ENCODE data around the gene TREH. TPM values are rescaled to one million over a fixed set of nuclear protein-coding genes. Genes with fewer than 3 reads are reported as not detected.
A peak's percentile ranks its signal among the peaks of the same experiment; 100 is the strongest.

TREH gene
- total and polyA plus RNA-seq, 4 donors, result 2.5 to 7.2 TPM; not detected in 2

GRCh38 chr11:118627566-118627965 lies 51.9 kb downstream of the TREH start:
- DNase-seq (peak in 1 of 2 donors; percentile 40), ATAC-seq (ENCODE audit: low FRiP score) (no peak)
- Histone ChIP-seq H3K27me3 (ENCODE audit: control insufficient read depth in 1 of 2, insufficient read depth in 2 of 2, low read length in 1 of 2) (no peaks in the 10 kb centered on the region), H3K27ac (ENCODE audit: low read depth in 1 of 2, low read length in 2 of 2) (no peak overlapping the region), H3K4me1 (ENCODE audit: control insufficient read depth in 1 of 2, insufficient read depth in 2 of 2, low read length in 2 of 2) (no peaks in the 10 kb centered on the region), H3K36me3 (ENCODE audit: control insufficient read depth in 1 of 2, insufficient read depth in 2 of 2, low read length in 1 of 2) (peaks cover 2 to 3% of the 10 kb centered on the region in 2 donors), H3K9me3 (ENCODE audit: control insufficient read depth, low read length) (no peaks in the 10 kb centered on the region), H3K4me3 (ENCODE audit: low read length in 2 of 2) (no peak overlapping the region)
- intact Hi-C loops (cut with DNase I), result no loop called here
- 74 to 83% methylated on average over 10 of the region's 10 CpGs for WGBS, 2 donors

DNA sequence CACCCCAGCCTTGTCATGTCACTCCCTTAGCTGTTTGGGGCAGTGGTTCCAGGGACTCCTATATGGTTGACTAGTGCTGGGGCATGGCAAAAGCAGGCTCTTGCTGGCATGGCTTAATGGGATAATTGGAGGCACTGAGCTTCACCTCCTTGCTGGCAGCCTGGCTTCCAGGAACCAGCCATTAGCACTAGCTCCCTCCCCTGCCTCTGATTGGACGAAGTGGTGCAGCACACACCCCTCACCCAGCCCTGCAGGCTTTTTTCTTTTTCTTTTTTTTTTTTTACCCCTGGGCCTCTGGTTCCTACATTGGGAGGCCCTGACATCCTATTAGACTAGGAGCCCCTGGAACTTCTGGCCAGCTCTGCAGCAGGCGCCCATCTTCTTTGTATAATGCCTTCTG lies 53.5 kb downstream of the TREH start:
- no peaks in the 10 kb centered on the region for H3K4me1 ChIP-seq (ENCODE audit: control insufficient read depth in 1 of 2, insufficient read depth in 2 of 2, low read length in 2 of 2)
- no peak overlapping the region for H3K27ac ChIP-seq (ENCODE audit: low read depth in 1 of 2, low read length in 2 of 2)
- no peaks in the 10 kb centered on the region for H3K9me3 ChIP-seq (ENCODE audit: control insufficient read depth, low read length)
- no peaks in the 10 kb centered on the region for H3K27me3 ChIP-seq (ENCODE audit: control insufficient read depth in 1 of 2, insufficient read depth in 2 of 2, low read length in 1 of 2)
- H3K36me3 ChIP-seq (ENCODE audit: control insufficient read depth in 1 of 2, insufficient read depth in 2 of 2, low read length in 1 of 2), result peaks cover 0 to 2% of the 10 kb centered on the region in 2 donors
- ATAC-seq (ENCODE audit: low FRiP score), result no peak
- intact Hi-C loops (cut with DNase I), result no loop called here
- no peak overlapping the region for H3K4me3 ChIP-seq (ENCODE audit: low read length in 2 of 2)
- WGBS, 2 donors, result 69 to 77% methylated on average over 2 of the region's 2 CpGs
- DNase-seq, result peak; percentile 26 to 38

DNA sequence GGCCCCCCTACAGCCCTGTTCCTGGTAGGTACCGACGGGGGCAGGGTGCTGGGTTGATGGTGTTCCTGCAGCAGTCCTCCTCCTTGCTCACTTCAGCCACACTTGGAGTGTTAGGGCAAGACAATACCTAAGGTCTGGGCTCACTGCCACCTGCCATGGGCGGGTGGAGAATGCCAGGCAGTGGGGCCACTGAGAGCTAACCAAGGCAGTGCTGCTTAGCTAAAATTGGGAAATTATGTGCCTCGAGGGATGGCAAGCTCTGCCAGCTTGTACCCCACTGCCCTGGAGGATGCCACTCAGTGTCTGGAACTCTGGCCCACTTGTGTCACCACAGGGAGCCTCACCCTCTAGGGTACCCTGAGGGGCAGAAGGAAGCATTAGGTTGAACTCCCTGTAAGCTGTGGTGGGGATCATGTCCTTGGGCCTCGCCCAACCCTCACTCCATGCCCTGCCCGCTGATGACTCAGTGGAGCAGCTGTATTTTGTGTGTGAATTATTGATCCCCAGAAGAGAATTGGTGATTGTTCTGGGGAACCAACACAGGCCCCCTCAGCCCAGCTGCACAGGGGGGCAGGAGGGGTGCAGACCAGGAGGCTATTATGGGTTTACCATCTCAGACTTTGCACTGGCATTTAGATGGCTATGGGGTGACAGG lies 54.3 kb downstream of the TREH start:
- Histone ChIP-seq H3K4me1 (ENCODE audit: control insufficient read depth in 1 of 2, insufficient read depth in 2 of 2, low read length in 2 of 2) (peaks cover 0 to 4% of the 10 kb centered on the region in 2 donors), H3K27ac (ENCODE audit: low read depth in 1 of 2, low read length in 2 of 2) (no peak overlapping the region), H3K9me3 (ENCODE audit: control insufficient read depth, low read length) (no peaks in the 10 kb centered on the region), H3K36me3 (ENCODE audit: control insufficient read depth in 1 of 2, insufficient read depth in 2 of 2, low read length in 1 of 2) (no peaks in the 10 kb centered on the region), H3K4me3 (ENCODE audit: low read length in 2 of 2) (no peak overlapping the region), H3K27me3 (ENCODE audit: control insufficient read depth in 1 of 2, insufficient read depth in 2 of 2, low read length in 1 of 2) (no peaks in the 10 kb centered on the region)
- intact Hi-C loops (cut with DNase I), result no loop called here
- 27 to 36% methylated on average over 6 of the region's 6 CpGs for WGBS, 2 donors
- DNase-seq (peak; percentile 42 to 53), ATAC-seq (ENCODE audit: low FRiP score) (no peak)

GRCh38 chr11:118623269-118623655 lies 56.2 kb downstream of the TREH start:
- H3K27ac ChIP-seq (ENCODE audit: low read depth in 1 of 2, low read length in 2 of 2), result peak overlapping the region; percentile 1 to 74
- H3K27me3 ChIP-seq (ENCODE audit: control insufficient read depth in 1 of 2, insufficient read depth in 2 of 2, low read length in 1 of 2), result no peaks in the 10 kb centered on the region
- intact Hi-C loops (cut with DNase I), result no loop called here
- 2 to 7% methylated on average over 4 of the region's 4 CpGs for WGBS, 2 donors
- peak; percentile 63 to 79 for DNase-seq
- no peaks in the 10 kb centered on the region for H3K36me3 ChIP-seq (ENCODE audit: control insufficient read depth in 1 of 2, insufficient read depth in 2 of 2, low read length in 1 of 2)
- H3K4me3 ChIP-seq (ENCODE audit: low read length in 2 of 2), result no peak overlapping the region
- no peak for ATAC-seq (ENCODE audit: low FRiP score)
- no peaks in the 10 kb centered on the region for H3K9me3 ChIP-seq (ENCODE audit: control insufficient read depth, low read length)
- peaks cover 0 to 4% of the 10 kb centered on the region in 2 donors for H3K4me1 ChIP-seq (ENCODE audit: control insufficient read depth in 1 of 2, insufficient read depth in 2 of 2, low read length in 2 of 2)

GRCh38 chr11:118622376-118623268 lies 56.8 kb downstream of the TREH start:
- 5 to 6% methylated on average over 9 of the region's 9 CpGs for WGBS, 2 donors
- peak overlapping the region in 1 of 2 donors; percentile 58 for H3K4me3 ChIP-seq (ENCODE audit: low read length in 2 of 2)
- H3K36me3 ChIP-seq (ENCODE audit: control insufficient read depth in 1 of 2, insufficient read depth in 2 of 2, low read length in 1 of 2), result no peaks in the 10 kb centered on the region
- intact Hi-C loops (cut with DNase I), result no loop called here
- no peaks in the 10 kb centered on the region for H3K9me3 ChIP-seq (ENCODE audit: control insufficient read depth, low read length)
- peak; percentile 55 for ATAC-seq (ENCODE audit: low FRiP score)
- DNase-seq, result peak; percentile 76 to 88
- peak overlapping the region; percentile 69 to 86 for H3K27ac ChIP-seq (ENCODE audit: low read depth in 1 of 2, low read length in 2 of 2)
- no peaks in the 10 kb centered on the region for H3K27me3 ChIP-seq (ENCODE audit: control insufficient read depth in 1 of 2, insufficient read depth in 2 of 2, low read length in 1 of 2)
- peaks cover 0 to 4% of the 10 kb centered on the region in 2 donors for H3K4me1 ChIP-seq (ENCODE audit: control insufficient read depth in 1 of 2, insufficient read depth in 2 of 2, low read length in 2 of 2)

DNA sequence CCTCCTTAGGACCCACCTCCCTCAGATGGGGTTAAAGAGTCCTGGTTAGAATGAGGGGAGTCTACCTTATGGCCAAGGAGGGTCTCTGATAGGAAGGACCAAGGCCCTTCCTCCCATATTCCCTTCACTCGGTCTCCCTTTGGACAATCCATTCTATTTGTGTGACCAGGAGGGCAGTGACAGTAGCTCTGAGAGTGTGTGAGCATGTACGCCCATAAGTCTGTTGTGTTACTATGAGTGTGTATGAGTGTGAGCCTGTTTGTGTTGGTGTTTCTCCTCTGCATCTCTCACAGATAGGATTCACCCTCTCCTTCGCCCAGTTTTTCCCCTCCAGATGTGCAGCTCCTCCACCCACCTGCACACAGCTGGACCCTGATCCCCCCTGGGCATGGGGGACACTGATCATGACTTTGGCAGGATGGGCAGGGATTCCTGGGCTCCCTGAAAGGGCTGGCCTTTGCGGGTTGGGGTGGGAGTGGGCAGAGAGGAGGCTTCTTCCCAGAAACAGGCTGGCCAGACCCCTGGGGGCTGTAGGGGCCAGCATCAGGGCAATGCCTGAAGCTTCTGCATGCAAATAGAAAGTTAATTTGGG lies 57.6 kb downstream of the TREH start:
- Histone ChIP-seq H3K36me3 (ENCODE audit: control insufficient read depth in 1 of 2, insufficient read depth in 2 of 2, low read length in 1 of 2) (no peaks in the 10 kb centered on the region), H3K4me1 (ENCODE audit: control insufficient read depth in 1 of 2, insufficient read depth in 2 of 2, low read length in 2 of 2) (peaks cover 0 to 4% of the 10 kb centered on the region in 2 donors), H3K27me3 (ENCODE audit: control insufficient read depth in 1 of 2, insufficient read depth in 2 of 2, low read length in 1 of 2) (no peaks in the 10 kb centered on the region), H3K4me3 (ENCODE audit: low read length in 2 of 2) (peak overlapping the region; percentile 52 to 58), H3K9me3 (ENCODE audit: control insufficient read depth, low read length) (no peaks in the 10 kb centered on the region), H3K27ac (ENCODE audit: low read depth in 1 of 2, low read length in 2 of 2) (peak overlapping the region; percentile 69 to 86)
- intact Hi-C loops (cut with DNase I), result no loop called here
- 0 to 9% methylated on average over 4 of the region's 4 CpGs for WGBS, 2 donors
- ATAC-seq (ENCODE audit: low FRiP score) (no peak), DNase-seq (no peak)

GRCh38 chr11:118621071-118621783 lies 58.2 kb downstream of the TREH start:
- 0 to 1% methylated on average over 37 to 38 of the region's 38 CpGs for WGBS, 2 donors
- intact Hi-C loops (cut with DNase I), result no loop called here
- Histone ChIP-seq H3K9me3 (ENCODE audit: control insufficient read depth, low read length) (no peaks in the 10 kb centered on the region), H3K4me1 (ENCODE audit: control insufficient read depth in 1 of 2, insufficient read depth in 2 of 2, low read length in 2 of 2) (peaks cover 0 to 4% of the 10 kb centered on the region in 2 donors), H3K27ac (ENCODE audit: low read depth in 1 of 2, low read length in 2 of 2) (peak overlapping the region; percentile 69 to 93), H3K36me3 (ENCODE audit: control insufficient read depth in 1 of 2, insufficient read depth in 2 of 2, low read length in 1 of 2) (no peaks in the 10 kb centered on the region), H3K4me3 (ENCODE audit: low read length in 2 of 2) (peak overlapping the region; percentile 52 to 58), H3K27me3 (ENCODE audit: control insufficient read depth in 1 of 2, insufficient read depth in 2 of 2, low read length in 1 of 2) (no peaks in the 10 kb centered on the region)
- DNase-seq, result peak; percentile 94 to 97
- peak; percentile 77 for ATAC-seq (ENCODE audit: low FRiP score)

DNA sequence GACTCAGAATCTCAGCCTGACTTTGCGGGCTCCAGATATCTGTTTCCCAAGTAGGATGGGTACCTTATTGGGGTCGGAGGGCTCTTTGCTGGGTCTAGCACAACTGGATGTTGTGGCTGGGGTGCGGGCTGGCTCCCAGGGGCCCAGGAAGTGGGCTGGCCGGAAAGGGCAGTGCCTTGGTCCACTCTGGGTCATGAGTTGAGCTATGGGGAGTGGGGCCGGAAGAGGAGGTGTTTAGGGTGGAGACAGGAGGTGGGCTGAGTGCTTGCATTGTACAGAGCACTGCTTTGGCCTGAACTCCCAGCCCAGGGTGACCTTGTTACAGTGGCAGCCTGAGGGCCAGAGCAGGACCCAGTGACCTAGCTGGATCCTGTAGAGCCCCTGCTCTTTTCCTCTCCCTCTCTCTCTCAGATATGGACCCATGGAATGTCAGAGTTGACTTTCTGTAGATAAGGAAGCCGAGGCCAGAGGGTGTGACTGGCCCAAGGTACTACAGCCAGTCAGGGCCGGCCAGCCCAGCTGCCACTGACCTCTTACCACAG lies 58.9 kb downstream of the TREH start:
- ATAC-seq (ENCODE audit: low FRiP score), result no peak
- 52 to 55% methylated on average over 7 of the region's 7 CpGs for WGBS, 2 donors
- peak; percentile 50 to 70 for DNase-seq

More for the DNA sequence above, 58.9 kb downstream of the TREH start:
- H3K36me3 ChIP-seq (ENCODE audit: control insufficient read depth in 1 of 2, insufficient read depth in 2 of 2, low read length in 1 of 2), result peaks cover 0 to 2% of the 10 kb centered on the region in 2 donors
- H3K4me1 ChIP-seq (ENCODE audit: control insufficient read depth in 1 of 2, insufficient read depth in 2 of 2, low read length in 2 of 2), result peaks cover 0 to 4% of the 10 kb centered on the region in 2 donors
- intact Hi-C loops (cut with DNase I), result no loop called here
- H3K27ac ChIP-seq (ENCODE audit: low read depth in 1 of 2, low read length in 2 of 2), result peak overlapping the region; percentile 62 to 93
- no peaks in the 10 kb centered on the region for H3K9me3 ChIP-seq (ENCODE audit: control insufficient read depth, low read length)
- no peaks in the 10 kb centered on the region for H3K27me3 ChIP-seq (ENCODE audit: control insufficient read depth in 1 of 2, insufficient read depth in 2 of 2, low read length in 1 of 2)
- H3K4me3 ChIP-seq (ENCODE audit: low read length in 2 of 2), result no peak overlapping the region
